AG04449 (cell line): Measurements from ENCODE around the gene UBXN4.
A peak's percentile ranks its signal among the peaks of the same experiment; 100 is the strongest.

ENCODE experiments used
- CTCF ChIA-PET: fragments of 350-600 bp; formaldehyde crosslinking; extraction: SDS; loops from one replicate; lab custom pipeline; 2021; ENCODE audit warnings: antibody characterized with exemption; lab: Yijun Ruan, JAX
- POLR2A ChIA-PET: fragments of 400-600, 350-600 bp; formaldehyde crosslinking; extraction: SDS; loops from one replicate; lab custom pipeline; 2020; ENCODE audit warnings: antibody characterized with exemption, inconsistent platforms; lab: Yijun Ruan, JAX
- DNase-seq: peaks from one replicate; pipeline ENCODE4 v3.0.0-alpha.2; 2010; ENCODE audit warnings: low read depth, low spot score
- H3K4me3 ChIP-seq: 2 replicates; pipeline ENCODE4 v1.5.1; 2011; ENCODE audit warnings: low read depth, mild to moderate bottlenecking, control low read depth, low read length
- CTCF ChIP-seq: IDR thresholded peaks from one replicate; pipeline ENCODE4 v1.5.1; 2011; ENCODE audit warnings: mild to moderate bottlenecking, moderate library complexity, low read length, control low read depth, inconsistent platforms; ENCODE audit not compliant: insufficient read depth; ENCODE audit errors: missing control alignments

UBXN4 gene

GRCh38 chr2:135797497-135798274, 56.0 kb downstream of the UBXN4 start:
- H3K4me3 ChIP-seq, result no peak overlapping the region
- peak; percentile 97 for TF ChIP-seq CTCF
- ChIA-PET CTCF (interaction anchor here (0.6 to 6.3 kb wide), 50 partner anchors 10 to 1017 kb away, joined by 3 to 127 read pairs (median 4); partner anchors contain the start of genes LCT and UBXN4), POLR2A (interaction anchor here (0.6 kb wide), 1 partner anchor 11 kb away, joined by 3 read pairs; no protein-coding TSS in a partner anchor)
- DNase-seq, result no peak

- ChIA-PET CTCF (interaction anchor here (0.6 to 6.3 kb wide), 33 partner anchors 10 to 810 kb away, joined by 3 to 127 read pairs (median 6); partner anchors contain the start of genes LCT and UBXN4), POLR2A (no interaction called here)
- H3K4me3 ChIP-seq, result no peak overlapping the region
- DNase-seq, result no peak
- TF ChIP-seq CTCF, result no peak
Measured at GRCh38 chr2:135798275-135798705, 56.6 kb downstream of the UBXN4 start.

- no peak overlapping the region for H3K4me3 ChIP-seq
- POLR2A ChIA-PET, result no interaction called here
- no peak for DNase-seq
Measured at GRCh38 chr2:135798762-135799161, 57.1 kb downstream of the UBXN4 start.

GRCh38 chr2:135799738-135800137, 58.1 kb downstream of the UBXN4 start:
- no peak for DNase-seq
- H3K4me3 ChIP-seq, result no peak overlapping the region
- POLR2A ChIA-PET, result no interaction called here
- TF ChIP-seq CTCF, result no peak
- CTCF ChIA-PET, result interaction anchor here (5.9 to 6.3 kb wide), 3 partner anchors 8 to 17 kb away, joined by 78 to 127 read pairs (median 91); no protein-coding TSS in a partner anchor

More at GRCh38 chr2:135798762-135799161, 57.1 kb downstream of the UBXN4 start:
- CTCF ChIA-PET, result interaction anchor here (0.7 to 6.3 kb wide), 18 partner anchors 9 to 810 kb away, joined by 3 to 127 read pairs (median 10); partner anchors contain the start of gene LCT
- TF ChIP-seq CTCF, result peak; percentile 4

GRCh38 chr2:135800513-135801460, 59.1 kb downstream of the UBXN4 start:
- ChIA-PET CTCF (interaction anchor here (6.3 kb wide), 1 partner anchor 15 kb away, joined by 127 read pairs; no protein-coding TSS in a partner anchor), POLR2A (no interaction called here)
- TF ChIP-seq CTCF, result no peak
- H3K4me3 ChIP-seq, result no peak overlapping the region
- DNase-seq, result no peak
